K562 (cell line): ENCODE measurements around the gene GLP1R.

Experiments
- EGR1 ChIP-seq: fragments of 450-650 bp; conservative IDR thresholded peaks from 2 replicates; pipeline ENCODE4 v1.6.1; 2017; ENCODE audit warnings: mild to moderate bottlenecking
- TAF1 ChIP-seq: IDR thresholded peaks from 2 replicates; pipeline ENCODE4 v1.6.1; 2011; ENCODE audit warnings: mild to moderate bottlenecking, low read length, moderate library complexity; ENCODE audit not compliant: insufficient read depth, control insufficient read depth, severe bottlenecking; ENCODE audit errors: extremely low read depth
- TCF7L2 ChIP-seq: fragments of 150-350 bp; IDR thresholded peaks from 2 replicates; pipeline ENCODE4 v1.6.1; 2016; ENCODE audit warnings: low read depth, mild to moderate bottlenecking, low read length, moderate library complexity
- ZBTB1 ChIP-seq: sonication (generic); formaldehyde crosslinking; IDR thresholded peaks from 2 replicates; pipeline ENCODE4 v1.8.1; 2023; ENCODE audit warnings: missing genetic modification reagents, low read depth, mild to moderate bottlenecking, borderline replicate concordance
- TF ChIP-seq, protein P1 (sequence below): sonication (generic); formaldehyde crosslinking; IDR thresholded peaks from 2 replicates; pipeline ENCODE4 v1.8.1; 2023; ENCODE audit warnings: mild to moderate bottlenecking, missing genetic modification reagents
- TF ChIP-seq, protein P2 (sequence below): fragments of 250-450 bp; sonication (Bioruptor Pico); IDR thresholded peaks from 2 replicates; pipeline ENCODE4 v1.5.0; 2022; ENCODE audit warnings: mild to moderate bottlenecking

- TF ChIP-seq, protein P1, sequence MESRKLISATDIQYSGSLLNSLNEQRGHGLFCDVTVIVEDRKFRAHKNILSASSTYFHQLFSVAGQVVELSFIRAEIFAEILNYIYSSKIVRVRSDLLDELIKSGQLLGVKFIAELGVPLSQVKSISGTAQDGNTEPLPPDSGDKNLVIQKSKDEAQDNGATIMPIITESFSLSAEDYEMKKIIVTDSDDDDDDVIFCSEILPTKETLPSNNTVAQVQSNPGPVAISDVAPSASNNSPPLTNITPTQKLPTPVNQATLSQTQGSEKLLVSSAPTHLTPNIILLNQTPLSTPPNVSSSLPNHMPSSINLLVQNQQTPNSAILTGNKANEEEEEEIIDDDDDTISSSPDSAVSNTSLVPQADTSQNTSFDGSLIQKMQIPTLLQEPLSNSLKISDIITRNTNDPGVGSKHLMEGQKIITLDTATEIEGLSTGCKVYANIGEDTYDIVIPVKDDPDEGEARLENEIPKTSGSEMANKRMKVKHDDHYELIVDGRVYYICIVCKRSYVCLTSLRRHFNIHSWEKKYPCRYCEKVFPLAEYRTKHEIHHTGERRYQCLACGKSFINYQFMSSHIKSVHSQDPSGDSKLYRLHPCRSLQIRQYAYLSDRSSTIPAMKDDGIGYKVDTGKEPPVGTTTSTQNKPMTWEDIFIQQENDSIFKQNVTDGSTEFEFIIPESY (CRISPR knock-in tag) = no peak
- no peak for TF ChIP-seq ZBTB1
- TF ChIP-seq TCF7L2 = no peak
- TF ChIP-seq, protein P2, sequence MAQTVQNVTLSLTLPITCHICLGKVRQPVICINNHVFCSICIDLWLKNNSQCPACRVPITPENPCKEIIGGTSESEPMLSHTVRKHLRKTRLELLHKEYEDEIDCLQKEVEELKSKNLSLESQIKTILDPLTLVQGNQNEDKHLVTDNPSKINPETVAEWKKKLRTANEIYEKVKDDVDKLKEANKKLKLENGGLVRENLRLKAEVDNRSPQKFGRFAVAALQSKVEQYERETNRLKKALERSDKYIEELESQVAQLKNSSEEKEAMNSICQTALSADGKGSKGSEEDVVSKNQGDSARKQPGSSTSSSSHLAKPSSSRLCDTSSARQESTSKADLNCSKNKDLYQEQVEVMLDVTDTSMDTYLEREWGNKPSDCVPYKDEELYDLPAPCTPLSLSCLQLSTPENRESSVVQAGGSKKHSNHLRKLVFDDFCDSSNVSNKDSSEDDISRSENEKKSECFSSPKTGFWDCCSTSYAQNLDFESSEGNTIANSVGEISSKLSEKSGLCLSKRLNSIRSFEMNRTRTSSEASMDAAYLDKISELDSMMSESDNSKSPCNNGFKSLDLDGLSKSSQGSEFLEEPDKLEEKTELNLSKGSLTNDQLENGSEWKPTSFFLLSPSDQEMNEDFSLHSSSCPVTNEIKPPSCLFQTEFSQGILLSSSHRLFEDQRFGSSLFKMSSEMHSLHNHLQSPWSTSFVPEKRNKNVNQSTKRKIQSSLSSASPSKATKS (CRISPR knock-in tag) = no peak
- TF ChIP-seq TAF1 = no peak
- TF ChIP-seq EGR1 = no peak
Observed at GRCh38 chr6:39086711-39087110, 38.1 kb downstream of the GLP1R start.
